Keratinocyte (primary cell): Measurements from ENCODE around the gene ERBB4.

Experiments used
- CTCF ChIP-seq, 3 experiments: IDR thresholded peaks in 1 of 3; conservative IDR thresholded peaks in 1 of 3; optimal IDR thresholded peaks in 1 of 3; 2 replicates in 2 of 3; 3 replicates in 1 of 3; pipeline versions ENCODE3 to v1.5.1; 2011; ENCODE audit warnings: low read length in 3 of 3, mild to moderate bottlenecking in 3 of 3, moderate library complexity in 2 of 3, control low read depth in 1 of 3, inconsistent platforms in 1 of 3; ENCODE audit not compliant: insufficient read depth in 2 of 3; ENCODE audit errors: extremely low read depth in 1 of 3
- EZH2 ChIP-seq: IDR thresholded peaks from one replicate; pipeline ENCODE4 v1.6.1; 2012; ENCODE audit warnings: inconsistent platforms, mild to moderate bottlenecking, low read length, moderate library complexity

GRCh38 chr2:212392043-212392442 is 146.6 kb downstream of the ERBB4 start:
- TF ChIP-seq CTCF (optimal IDR thresholded peaks at IDR 0.05 in 1 of 3, IDR thresholded peaks at IDR 0.05 in 1 of 3, conservative IDR thresholded peaks at IDR 0.05 in 1 of 3; ENCODE audit: extremely low read depth in 1 of 3, insufficient read depth in 2 of 3, low read length in 3 of 3) (no peak), EZH2 (no peak)
